H9 (cell line): ENCODE data around the gene C16orf87. TPM values are rescaled to one million over a fixed set of nuclear protein-coding genes. Genes with fewer than 3 reads are reported as not detected.

ENCODE experiments used
- DNase-seq: peaks from one replicate; pipeline ENCODE4 v3.0.0-alpha.2; 2017
- H2AFZ ChIP-seq: one replicate; pipeline ENCODE4 v1.6.1; 2013; ENCODE audit warnings: mild to moderate bottlenecking, low read length, control low read depth, moderate library complexity
- H2AK5ac ChIP-seq: 2 replicates; pipeline ENCODE4 v1.6.1; 2013; ENCODE audit warnings: low read length, control low read depth, mixed read lengths; ENCODE audit not compliant: insufficient read length
- H2BK120ac ChIP-seq: one replicate; pipeline ENCODE4 v1.6.1; 2013; ENCODE audit warnings: low read depth, mild to moderate bottlenecking, low read length, control low read depth, inconsistent platforms; ENCODE audit not compliant: poor library complexity, severe bottlenecking
- H2BK12ac ChIP-seq: 2 replicates; pipeline ENCODE4 v1.6.1; 2013; ENCODE audit warnings: low read length, control low read depth, mixed read lengths, low read depth; ENCODE audit not compliant: insufficient read length
- H2BK15ac ChIP-seq: 2 replicates; pipeline ENCODE4 v1.6.1; 2013; ENCODE audit warnings: low read depth, low read length, control low read depth
- H2BK20ac ChIP-seq: one replicate; pipeline ENCODE4 v1.6.1; 2013; ENCODE audit warnings: low read depth, mild to moderate bottlenecking, low read length, control low read depth, inconsistent platforms; ENCODE audit not compliant: poor library complexity, severe bottlenecking
- H2BK5ac ChIP-seq: 2 replicates; pipeline ENCODE4 v1.6.1; 2013; ENCODE audit warnings: low read length, control low read depth, mixed read lengths; ENCODE audit not compliant: insufficient read length
- H3K14ac ChIP-seq: 2 replicates; pipeline ENCODE4 v1.6.1; 2013; ENCODE audit warnings: low read length, control low read depth; ENCODE audit not compliant: insufficient read depth
- H3K18ac ChIP-seq: 2 replicates; pipeline ENCODE4 v1.6.1; 2013; ENCODE audit warnings: low read depth, mild to moderate bottlenecking, mixed read lengths, low read length, control low read depth; ENCODE audit not compliant: insufficient read length
- H3K23ac ChIP-seq: 2 replicates; pipeline ENCODE4 v1.6.1; 2013; ENCODE audit warnings: low read length, control low read depth, mixed read lengths, low read depth; ENCODE audit not compliant: insufficient read length
- H3K23me2 ChIP-seq: 2 replicates; pipeline ENCODE4 v1.6.1; 2013; ENCODE audit warnings: low read depth, mild to moderate bottlenecking, mixed read lengths, low read length, control low read depth; ENCODE audit not compliant: insufficient read length, poor library complexity, severe bottlenecking
- H3K27ac ChIP-seq: 2 replicates; pipeline ENCODE4 v1.5.1; 2013; ENCODE audit warnings: low read length, control low read depth, mixed read lengths, low read depth; ENCODE audit not compliant: insufficient read length
- H3K27me3 ChIP-seq: 2 replicates; pipeline ENCODE4 v1.6.1; 2013; ENCODE audit warnings: low read length, control low read depth, inconsistent platforms; ENCODE audit not compliant: insufficient read depth
- H3K4ac ChIP-seq: 2 replicates; pipeline ENCODE4 v1.6.1; 2013; ENCODE audit warnings: low read depth, mild to moderate bottlenecking, control low read depth, inconsistent platforms, low read length, moderate library complexity
- H3K4me1 ChIP-seq: 2 replicates; pipeline ENCODE4 v1.6.1; 2013; ENCODE audit warnings: low read length, control low read depth, inconsistent platforms; ENCODE audit not compliant: insufficient read depth
- H3K4me2 ChIP-seq: 2 replicates; pipeline ENCODE4 v1.6.1; 2013; ENCODE audit warnings: low read length, control low read depth, mixed read lengths; ENCODE audit not compliant: insufficient read length, insufficient read depth
- H3K56ac ChIP-seq: 2 replicates; pipeline ENCODE4 v1.6.1; 2013; ENCODE audit warnings: low read depth, mild to moderate bottlenecking, mixed read lengths, low read length, control low read depth; ENCODE audit not compliant: insufficient read length
- H3K79me1 ChIP-seq: 2 replicates; pipeline ENCODE4 v1.6.1; 2013; ENCODE audit warnings: low read depth, mild to moderate bottlenecking, moderate library complexity, low read length, control low read depth, inconsistent platforms; ENCODE audit not compliant: insufficient read depth, poor library complexity, severe bottlenecking
- H3K79me2 ChIP-seq: 2 replicates; pipeline ENCODE4 v1.6.1; 2013; ENCODE audit warnings: low read length, control low read depth, inconsistent platforms; ENCODE audit not compliant: insufficient read depth
- H3K9ac ChIP-seq: 2 replicates; pipeline ENCODE4 v1.6.1; 2013; ENCODE audit warnings: low read length, control low read depth, mixed read lengths; ENCODE audit not compliant: insufficient read length; ENCODE audit errors: extremely low read depth
- H3K9me3 ChIP-seq: one replicate; pipeline ENCODE4 v1.6.1; 2013; ENCODE audit warnings: low read depth, low read length, inconsistent platforms; ENCODE audit not compliant: control insufficient read depth
- H3T11ph ChIP-seq: one replicate; pipeline ENCODE4 v1.6.1; 2013; ENCODE audit warnings: mild to moderate bottlenecking, low read length, control low read depth, inconsistent platforms
- H4K20me1 ChIP-seq: one replicate; pipeline ENCODE4 v1.6.1; 2013; ENCODE audit not compliant: control insufficient read depth, insufficient read length, insufficient read depth
- H4K5ac ChIP-seq: 2 replicates; pipeline ENCODE4 v1.6.1; 2013; ENCODE audit warnings: low read depth, mild to moderate bottlenecking, mixed read lengths, low read length, control low read depth; ENCODE audit not compliant: insufficient read length
- H4K8ac ChIP-seq: replicated peaks from 2 replicates; pipeline ENCODE4 v1.6.1; 2013; ENCODE audit warnings: low read length, control low read depth, mixed read lengths, low read depth; ENCODE audit not compliant: insufficient read length
- H4K91ac ChIP-seq: 2 replicates; pipeline ENCODE4 v1.6.1; 2013; ENCODE audit warnings: low read depth, mild to moderate bottlenecking, moderate library complexity, mixed read lengths, low read length, control low read depth; ENCODE audit not compliant: insufficient read length
- H3K27ac Mint-ChIP-seq, 3 experiments: 2 replicates in 2 of 3; 3 replicates in 1 of 3; pipeline ENCODE4 v1.8.0; 2020 to 2021; ENCODE audit warnings: mixed read lengths in 3 of 3, mild to moderate bottlenecking in 1 of 3, moderate library complexity in 1 of 3
- H3K27me3 Mint-ChIP-seq: 2 replicates; pipeline ENCODE4 v1.8.0; 2021; ENCODE audit warnings: low read depth, mild to moderate bottlenecking, moderate library complexity, mixed read lengths
- H3K36me3 Mint-ChIP-seq, 3 experiments: 2 replicates in 2 of 3; 3 replicates in 1 of 3; pipeline ENCODE4 v1.8.0; 2020 to 2021; ENCODE audit warnings: low read depth in 3 of 3, mixed read lengths in 3 of 3; ENCODE audit not compliant: insufficient read depth in 1 of 3
- H3K4me1 Mint-ChIP-seq, 2 experiments: 2 replicates each; pipeline ENCODE4 v1.8.0; 2020; ENCODE audit warnings: mixed read lengths in 2 of 2
- H3K4me3 Mint-ChIP-seq, 2 experiments: 2 replicates in 1 of 2; 3 replicates in 1 of 2; pipeline ENCODE4 v1.8.0; 2020 to 2021; ENCODE audit warnings: mild to moderate bottlenecking in 2 of 2, mixed read lengths in 2 of 2, moderate library complexity in 1 of 2
- H3K9me3 Mint-ChIP-seq, 2 experiments: 2 replicates in 1 of 2; 3 replicates in 1 of 2; pipeline ENCODE4 v1.8.0; 2020; ENCODE audit warnings: mild to moderate bottlenecking in 2 of 2, mixed read lengths in 2 of 2, moderate library complexity in 1 of 2
- WGBS: extraction: QIAGEN DNeasy Blood & Tissue Kit; methylation state at CpG from one replicate; pipeline ENCODE4 v1.1.7; 2013; ENCODE audit warnings: missing lambda C conversion rate, low lambda C conversion rate, mixed read lengths; ENCODE audit not compliant: insufficient read length; ENCODE audit errors: extremely low coverage; 5-methylcytosine and 5-hydroxymethylcytosine counted together
- total RNA-seq: library from RNA; stranded (reverse); gene quantifications from 2 replicates; pipeline ENCODE4 v1.2.1, GENCODE V29; 2021
- TF ChIP-seq, protein P1 (sequence below): fragments of 200-600 bp; sonication (generic); conservative IDR thresholded peaks from 3 replicates; pipeline ENCODE4 v1.8.0; 2021; ENCODE audit warnings: antibody characterized with exemption, mild to moderate bottlenecking

Gene C16orf87
- total RNA-seq, 1 experiment from 2014 or later: 16.7 TPM

GRCh38 chr16:46873201-46873600 lies 42.2 kb upstream of the C16orf87 start:
- no peak overlapping the region for H2BK5ac ChIP-seq
- no peak overlapping the region for H3K27ac Mint-ChIP-seq
- no CpG with 5 or more reads among the region's 3 CpGs for WGBS
- H2BK20ac ChIP-seq: no peak overlapping the region
- TF ChIP-seq, protein P1, sequence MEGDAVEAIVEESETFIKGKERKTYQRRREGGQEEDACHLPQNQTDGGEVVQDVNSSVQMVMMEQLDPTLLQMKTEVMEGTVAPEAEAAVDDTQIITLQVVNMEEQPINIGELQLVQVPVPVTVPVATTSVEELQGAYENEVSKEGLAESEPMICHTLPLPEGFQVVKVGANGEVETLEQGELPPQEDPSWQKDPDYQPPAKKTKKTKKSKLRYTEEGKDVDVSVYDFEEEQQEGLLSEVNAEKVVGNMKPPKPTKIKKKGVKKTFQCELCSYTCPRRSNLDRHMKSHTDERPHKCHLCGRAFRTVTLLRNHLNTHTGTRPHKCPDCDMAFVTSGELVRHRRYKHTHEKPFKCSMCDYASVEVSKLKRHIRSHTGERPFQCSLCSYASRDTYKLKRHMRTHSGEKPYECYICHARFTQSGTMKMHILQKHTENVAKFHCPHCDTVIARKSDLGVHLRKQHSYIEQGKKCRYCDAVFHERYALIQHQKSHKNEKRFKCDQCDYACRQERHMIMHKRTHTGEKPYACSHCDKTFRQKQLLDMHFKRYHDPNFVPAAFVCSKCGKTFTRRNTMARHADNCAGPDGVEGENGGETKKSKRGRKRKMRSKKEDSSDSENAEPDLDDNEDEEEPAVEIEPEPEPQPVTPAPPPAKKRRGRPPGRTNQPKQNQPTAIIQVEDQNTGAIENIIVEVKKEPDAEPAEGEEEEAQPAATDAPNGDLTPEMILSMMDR: no peak
- peaks cover 0 to 3% (median 0%) of the 10 kb centered on the region in 3 experiments; a peak in 1 of 7 replicates for H3K36me3 Mint-ChIP-seq
- H3K27me3 Mint-ChIP-seq: no peaks in the 10 kb centered on the region; the same call in 1 of the 2 replicates
- no peaks in the 10 kb centered on the region for H3K9me3 ChIP-seq
- H2BK120ac ChIP-seq: no peak overlapping the region
- H3K14ac ChIP-seq: no peak overlapping the region
- no peak overlapping the region for H3K27ac ChIP-seq
- H3K23me2 ChIP-seq: no peaks in the 10 kb centered on the region
- no peak overlapping the region for H3K23ac ChIP-seq
- no peak overlapping the region for H3K4me2 ChIP-seq
- H4K91ac ChIP-seq: no peak overlapping the region
- no peaks in the 10 kb centered on the region for H3K79me1 ChIP-seq
- no peak overlapping the region for H3K56ac ChIP-seq
- H3K9ac ChIP-seq: no peak overlapping the region
- H4K8ac ChIP-seq: no peak overlapping the region
- DNase-seq: no peak
- H3K79me2 ChIP-seq: no peaks in the 10 kb centered on the region
- no peak overlapping the region for H2BK15ac ChIP-seq
- H4K5ac ChIP-seq: no peak overlapping the region
- H2AK5ac ChIP-seq: no peak overlapping the region
- peaks cover 17 to 18% of the 10 kb centered on the region in 2 experiments for H3K4me1 Mint-ChIP-seq
- H3K4me1 ChIP-seq: no peaks in the 10 kb centered on the region
- H3K18ac ChIP-seq: no peak overlapping the region
- H3K4ac ChIP-seq: no peak overlapping the region
- H3K4me3 Mint-ChIP-seq: no peak overlapping the region
- H4K20me1 ChIP-seq: no peaks in the 10 kb centered on the region
- H3T11ph ChIP-seq: no peak overlapping the region
- H3K27me3 ChIP-seq: no peaks in the 10 kb centered on the region
- no peak overlapping the region for H2AFZ ChIP-seq
- peaks cover 1 to 3% of the 10 kb centered on the region in 2 experiments for H3K9me3 Mint-ChIP-seq
- no peak overlapping the region for H2BK12ac ChIP-seq
